Measurements from ENCODE around the gene ADGRF5.

ADGRF5 gene

GRCh38 chr6:46949632-46950280 is 28.0 kb upstream of the ADGRF5 start:
- DNase-seq: no peak

GRCh38 chr6:46948699-46949098 is 27.0 kb upstream of the ADGRF5 start:
- no peak for DNase-seq

More at GRCh38 chr6:46949632-46950280, 28.0 kb upstream of the ADGRF5 start:
- TF ChIP-seq GATA1 (IDR thresholded peaks at IDR 0.05; ENCODE audit: low read depth, low read length): no peak
- TF ChIP-seq POLR2A (IDR thresholded peaks at IDR 0.05; ENCODE audit: low read length): no peak

GRCh38 chr6:46947497-46947896 is 25.8 kb upstream of the ADGRF5 start:
- no peak for TF ChIP-seq GATA1 (IDR thresholded peaks at IDR 0.05; ENCODE audit: low read depth, low read length)
- TF ChIP-seq POLR2A (IDR thresholded peaks at IDR 0.05; ENCODE audit: low read length): no peak
- DNase-seq: no peak

More at GRCh38 chr6:46948699-46949098, 27.0 kb upstream of the ADGRF5 start:
- TF ChIP-seq POLR2A (IDR thresholded peaks at IDR 0.05; ENCODE audit: low read length) (no peak), GATA1 (IDR thresholded peaks at IDR 0.05; ENCODE audit: low read depth, low read length) (no peak)

- no peak for DNase-seq
- TF ChIP-seq POLR2A (IDR thresholded peaks at IDR 0.05; ENCODE audit: low read length) (no peak), GATA1 (IDR thresholded peaks at IDR 0.05; ENCODE audit: low read depth, low read length) (no peak)
Measured at GRCh38 chr6:46940433-46941226, 18.9 kb upstream of the ADGRF5 start.

GRCh38 chr6:46937642-46938041 is 15.9 kb upstream of the ADGRF5 start:
- DNase-seq: no peak
- TF ChIP-seq GATA1 (IDR thresholded peaks at IDR 0.05; ENCODE audit: low read depth, low read length) (no peak), POLR2A (IDR thresholded peaks at IDR 0.05; ENCODE audit: low read length) (no peak)

GRCh38 chr6:46935687-46936086 is 13.9 kb upstream of the ADGRF5 start:
- no peak for TF ChIP-seq GATA1 (IDR thresholded peaks at IDR 0.05; ENCODE audit: low read depth, low read length)
- TF ChIP-seq POLR2A (IDR thresholded peaks at IDR 0.05; ENCODE audit: low read length): no peak
- DNase-seq: no peak

- no peak for DNase-seq
- TF ChIP-seq POLR2A (IDR thresholded peaks at IDR 0.05; ENCODE audit: low read length) (no peak), GATA1 (IDR thresholded peaks at IDR 0.05; ENCODE audit: low read depth, low read length) (no peak)
Measured at GRCh38 chr6:46933751-46934150, 12.0 kb upstream of the ADGRF5 start.

- no peak for DNase-seq
- no peak for TF ChIP-seq GATA1 (IDR thresholded peaks at IDR 0.05; ENCODE audit: low read depth, low read length)
- no peak for TF ChIP-seq POLR2A (IDR thresholded peaks at IDR 0.05; ENCODE audit: low read length)
Measured at GRCh38 chr6:46932526-46933319, 11.0 kb upstream of the ADGRF5 start.

- no peak for DNase-seq
- no peak for TF ChIP-seq POLR2A (IDR thresholded peaks at IDR 0.05; ENCODE audit: low read length)
- TF ChIP-seq GATA1 (IDR thresholded peaks at IDR 0.05; ENCODE audit: low read depth, low read length): no peak
Measured at GRCh38 chr6:46931416-46931815, 9.7 kb upstream of the ADGRF5 start.

- no peak for DNase-seq
- TF ChIP-seq POLR2A (IDR thresholded peaks at IDR 0.05; ENCODE audit: low read length) (no peak), GATA1 (IDR thresholded peaks at IDR 0.05; ENCODE audit: low read depth, low read length) (no peak)
Measured at GRCh38 chr6:46930331-46930730, 8.6 kb upstream of the ADGRF5 start.

GRCh38 chr6:46927066-46927465 is 5.3 kb upstream of the ADGRF5 start:
- no peak for DNase-seq
- TF ChIP-seq POLR2A (IDR thresholded peaks at IDR 0.05; ENCODE audit: low read length) (no peak), GATA1 (IDR thresholded peaks at IDR 0.05; ENCODE audit: low read depth, low read length) (no peak)

- no peak for DNase-seq
- TF ChIP-seq GATA1 (IDR thresholded peaks at IDR 0.05; ENCODE audit: low read depth, low read length): no peak
- no peak for TF ChIP-seq POLR2A (IDR thresholded peaks at IDR 0.05; ENCODE audit: low read length)
Measured at GRCh38 chr6:46926481-46926880, 4.7 kb upstream of the ADGRF5 start.

GRCh38 chr6:46925563-46926253 is 4.0 kb upstream of the ADGRF5 start:
- TF ChIP-seq GATA1 (IDR thresholded peaks at IDR 0.05; ENCODE audit: low read depth, low read length) (no peak), POLR2A (IDR thresholded peaks at IDR 0.05; ENCODE audit: low read length) (no peak)
- DNase-seq: no peak

Data from erythroblast (primary cell).